Thyroid gland (tissue), 4 donors: ENCODE measurements around the gene ACLY. TPM values are rescaled to one million over a fixed set of nuclear protein-coding genes. Genes with fewer than 3 reads are reported as not detected.
"Not testable (repeated sequence)": the region's sequence is repeated elsewhere in the genome, so short reads cannot be mapped to it uniquely, and the experiment has no call there.

Source experiments
- DNase-seq, 2 donors: peaks; one replicate each; pipeline ENCODE4 v3.0.0-alpha.2; 2019
- H3K27ac ChIP-seq, 3 donors: fragments of 200-600 bp; sonication (generic); 1 replicate in 2 of 3; 2 replicates in 1 of 3; pipeline ENCODE4 v1.5.1; 2016 to 2019; ENCODE audit warnings: mild to moderate bottlenecking in 1 of 3, moderate library complexity in 1 of 3
- H3K27me3 ChIP-seq: fragments of 200-600 bp; sonication (generic); one replicate; pipeline ENCODE4 v1.5.1; 2019
- H3K36me3 ChIP-seq, 2 donors: fragments of 200-600 bp; sonication (generic); one replicate each; pipeline ENCODE4 v1.5.1; 2016 to 2019
- H3K4me1 ChIP-seq, 2 donors: fragments of 200-600 bp; sonication (generic); one replicate each; pipeline ENCODE4 v1.5.1; 2017 to 2019
- H3K4me3 ChIP-seq, 3 donors: fragments of 200-600 bp; sonication (generic); replicated peaks in 1 of 3; 1 replicate in 2 of 3; 2 replicates in 1 of 3; pipeline ENCODE4 v1.5.1; 2016; ENCODE audit warnings: mild to moderate bottlenecking in 1 of 3
- H3K9me3 ChIP-seq: fragments of 200-600 bp; sonication (generic); one replicate; pipeline ENCODE4 v1.5.1; 2017
- POLR2A ChIP-seq, 2 donors: fragments of 450-650 bp; IDR thresholded peaks; one replicate each; pipeline ENCODE4 v1.6.1; 2017; ENCODE audit warnings: antibody characterized with exemption in 2 of 2, mild to moderate bottlenecking in 2 of 2, moderate library complexity in 1 of 2
- WGBS, 2 donors: methylation state at CpG; one replicate each; pipeline ENCODE4 v1.1.5; 2017; 5-methylcytosine and 5-hydroxymethylcytosine counted together
- intact Hi-C: fragments of 100-400 bp; cut with DNase I; formaldehyde crosslinking; loops from one replicate; pipeline ENCODE4 v1.15.1; 2023
- total RNA-seq, 4 donors: library from RNA; depleted of rRNA; stranded (reverse); fragments of >200 nt; gene quantifications; one replicate each; pipeline ENCODE4 v1.2.3, GENCODE V29; 2016
- TF ChIP-seq, protein P1 (sequence below), 6 experiments: fragments of 200-600 bp in 3 of 6; fragments of 450-650 bp in 3 of 6; sonication (generic) in 3 of 6; IDR thresholded peaks; one replicate each; pipeline ENCODE4 v1.5.1; 2016 to 2019; ENCODE audit warnings: antibody characterized with exemption in 6 of 6, mild to moderate bottlenecking in 2 of 6, inconsistent platforms in 1 of 6, moderate library complexity in 1 of 6

The ACLY gene
- total RNA-seq, 4 donors from 2014 or later, result 62.6 to 85.2 (median 78.8) TPM

DNA sequence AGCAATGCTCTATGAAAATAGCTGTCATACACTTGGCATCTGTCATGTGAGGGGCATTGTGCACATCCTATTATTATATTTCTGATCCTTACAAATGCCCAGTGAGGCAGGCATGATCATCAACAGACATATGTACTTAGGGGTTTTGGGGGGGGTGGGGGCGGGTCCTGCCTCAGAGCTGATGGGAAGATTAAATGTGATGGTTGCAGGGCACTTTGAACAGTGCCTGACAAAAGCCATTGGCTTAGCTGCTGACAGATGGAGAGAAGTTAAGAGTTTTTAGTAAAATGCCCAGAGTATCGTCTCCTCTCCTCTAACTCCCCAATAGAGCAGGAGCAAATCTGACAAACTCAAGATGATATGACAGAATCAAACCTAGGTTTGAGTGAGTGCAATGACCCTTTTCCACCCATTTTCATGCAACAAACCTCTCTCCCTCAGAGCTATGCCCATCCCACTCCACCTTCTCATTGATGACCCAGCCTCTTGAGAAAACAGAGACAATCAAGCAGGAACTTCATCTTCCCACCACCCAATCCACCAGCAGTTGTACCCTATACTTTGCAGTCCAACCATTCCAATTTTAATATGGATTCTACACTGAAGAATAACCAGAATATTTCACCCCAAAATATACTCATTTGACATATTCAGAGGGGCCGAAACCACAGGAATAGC, 58.4 kb downstream of the ACLY start:
- Histone ChIP-seq H3K27ac (no peak overlapping the region), H3K9me3 (no peaks in the 10 kb centered on the region), H3K4me1 (peaks cover 20 to 41% of the 10 kb centered on the region in 2 donors), H3K36me3 (no peaks in the 10 kb centered on the region), H3K27me3 (no peaks in the 10 kb centered on the region), H3K4me3 (no peak overlapping the region)
- 76 to 79% methylated on average over 3 of the region's 3 CpGs for WGBS, 2 donors
- no peak for DNase-seq
- intact Hi-C loops, result no loop called here
- TF ChIP-seq POLR2A (IDR thresholded peaks at IDR 0.05), result no peak
- TF ChIP-seq, protein P1, sequence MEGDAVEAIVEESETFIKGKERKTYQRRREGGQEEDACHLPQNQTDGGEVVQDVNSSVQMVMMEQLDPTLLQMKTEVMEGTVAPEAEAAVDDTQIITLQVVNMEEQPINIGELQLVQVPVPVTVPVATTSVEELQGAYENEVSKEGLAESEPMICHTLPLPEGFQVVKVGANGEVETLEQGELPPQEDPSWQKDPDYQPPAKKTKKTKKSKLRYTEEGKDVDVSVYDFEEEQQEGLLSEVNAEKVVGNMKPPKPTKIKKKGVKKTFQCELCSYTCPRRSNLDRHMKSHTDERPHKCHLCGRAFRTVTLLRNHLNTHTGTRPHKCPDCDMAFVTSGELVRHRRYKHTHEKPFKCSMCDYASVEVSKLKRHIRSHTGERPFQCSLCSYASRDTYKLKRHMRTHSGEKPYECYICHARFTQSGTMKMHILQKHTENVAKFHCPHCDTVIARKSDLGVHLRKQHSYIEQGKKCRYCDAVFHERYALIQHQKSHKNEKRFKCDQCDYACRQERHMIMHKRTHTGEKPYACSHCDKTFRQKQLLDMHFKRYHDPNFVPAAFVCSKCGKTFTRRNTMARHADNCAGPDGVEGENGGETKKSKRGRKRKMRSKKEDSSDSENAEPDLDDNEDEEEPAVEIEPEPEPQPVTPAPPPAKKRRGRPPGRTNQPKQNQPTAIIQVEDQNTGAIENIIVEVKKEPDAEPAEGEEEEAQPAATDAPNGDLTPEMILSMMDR (IDR thresholded peaks at IDR 0.05), result no peak

DNA sequence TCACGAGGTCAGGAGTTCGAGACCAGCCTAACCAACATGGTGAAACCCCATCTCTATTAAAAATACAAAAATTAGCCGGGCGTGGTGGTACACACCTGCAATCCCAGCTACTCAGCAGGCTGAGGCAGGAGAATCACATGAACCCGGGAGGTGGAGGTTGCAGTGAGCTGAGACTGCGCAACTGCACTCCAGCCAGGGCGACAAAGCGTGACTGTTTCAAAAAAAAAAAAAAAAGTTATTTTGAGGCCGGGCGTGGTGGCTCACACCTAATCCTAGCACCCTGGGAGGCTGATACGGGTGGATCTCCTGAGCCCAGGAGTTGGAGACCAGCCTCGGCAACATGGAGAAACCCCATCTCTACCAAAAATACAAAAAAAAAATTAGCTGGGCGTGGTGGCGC, 67.4 kb downstream of the ACLY start:
- H3K27me3 ChIP-seq, H3K4me3 ChIP-seq, H3K9me3 ChIP-seq, intact Hi-C loops: not testable (repeated sequence)
- WGBS, 2 donors, result 81 to 85% methylated on average over 14 of the region's 14 CpGs
- H3K27ac ChIP-seq, result peak overlapping the region in 2 of 3 donors; percentile 62 to 67
- peaks cover 43 to 52% of the 10 kb centered on the region in 2 donors for H3K4me1 ChIP-seq
- DNase-seq, result peak; percentile 22 to 56
- peaks cover 3 to 10% of the 10 kb centered on the region in 2 donors for H3K36me3 ChIP-seq

DNA sequence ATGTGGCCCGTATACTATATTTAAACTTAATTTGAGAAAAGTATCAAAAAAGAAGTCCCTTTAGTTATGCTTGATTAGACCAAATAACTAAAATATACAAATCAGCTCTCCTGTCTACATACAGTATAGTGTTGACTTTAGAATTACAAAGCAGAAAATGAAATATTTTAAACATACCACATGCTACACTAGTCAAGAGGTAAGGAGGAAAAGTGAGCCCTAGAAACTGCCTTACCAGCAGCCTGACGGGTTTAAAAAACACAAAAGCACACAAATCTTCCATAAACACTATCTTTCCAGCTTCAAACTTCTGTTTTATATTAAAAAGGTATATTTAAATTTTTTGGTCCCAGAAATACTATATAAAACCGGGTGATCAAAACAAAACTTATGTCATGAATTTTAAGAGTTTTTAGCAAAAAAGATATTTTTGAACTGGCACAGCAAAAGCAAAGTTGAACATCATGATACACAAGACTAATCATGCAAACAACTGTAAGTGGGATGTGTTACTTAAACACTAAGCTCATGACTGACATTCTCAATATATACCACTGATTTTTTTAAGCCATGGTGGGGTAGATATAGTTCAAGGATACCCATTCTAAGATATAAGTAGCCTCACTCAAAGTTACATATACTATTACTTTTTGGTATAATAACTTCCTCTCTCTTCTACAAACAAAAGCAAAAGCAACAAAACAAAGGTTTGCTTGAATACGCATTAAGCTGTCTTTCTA, 69.3 kb downstream of the ACLY start:
- intact Hi-C loops, result no loop called here
- H3K36me3 ChIP-seq, result peaks cover 3 to 6% of the 10 kb centered on the region in 2 donors
- peak overlapping the region; percentile 62 to 72 (median 67) for H3K27ac ChIP-seq

DNA sequence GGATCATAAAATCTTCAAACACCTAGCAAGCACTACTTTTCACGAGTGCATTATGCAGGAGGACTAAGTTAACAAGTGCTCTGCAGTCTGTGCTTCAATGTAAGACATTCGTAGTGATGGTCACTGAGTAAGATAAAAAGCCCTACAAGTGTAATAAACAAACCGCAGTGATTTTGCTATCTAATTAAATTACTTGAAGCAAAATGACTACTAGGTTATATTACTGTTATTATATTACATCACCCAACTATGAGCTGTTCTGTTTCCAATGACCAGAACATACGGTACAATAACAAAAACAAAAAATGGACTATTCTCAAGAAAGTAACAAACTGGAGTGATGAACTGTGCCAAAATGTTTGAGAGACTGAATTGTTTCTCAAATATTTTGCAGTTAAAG, 70.0 kb downstream of the ACLY start:
- Histone ChIP-seq H3K27me3 (no peaks in the 10 kb centered on the region), H3K36me3 (peaks cover 0 to 3% of the 10 kb centered on the region in 2 donors), H3K9me3 (no peaks in the 10 kb centered on the region), H3K4me3 (no peak overlapping the region), H3K4me1 (peaks cover 43 to 52% of the 10 kb centered on the region in 2 donors), H3K27ac (peak overlapping the region; percentile 62 to 72 (median 67))
- 29 to 34% methylated on average over 4 of the region's 4 CpGs for WGBS, 2 donors
- DNase-seq, result no peak
- TF ChIP-seq POLR2A (IDR thresholded peaks at IDR 0.05), result no peak
- TF ChIP-seq, protein P1 (IDR thresholded peaks at IDR 0.05), result no peak
- intact Hi-C loops, result no loop called here

More for the DNA sequence above, 69.3 kb downstream of the ACLY start:
- WGBS, 2 donors, result 34 to 36% methylated on average over 4 of the region's 4 CpGs
- no peak for DNase-seq
- H3K4me3 ChIP-seq, result no peak overlapping the region
- peaks cover 43 to 52% of the 10 kb centered on the region in 2 donors for H3K4me1 ChIP-seq
- H3K9me3 ChIP-seq, result no peaks in the 10 kb centered on the region
- TF ChIP-seq POLR2A (IDR thresholded peaks at IDR 0.05), result no peak
- TF ChIP-seq, protein P1 (IDR thresholded peaks at IDR 0.05), result no peak
- H3K27me3 ChIP-seq, result no peaks in the 10 kb centered on the region

DNA sequence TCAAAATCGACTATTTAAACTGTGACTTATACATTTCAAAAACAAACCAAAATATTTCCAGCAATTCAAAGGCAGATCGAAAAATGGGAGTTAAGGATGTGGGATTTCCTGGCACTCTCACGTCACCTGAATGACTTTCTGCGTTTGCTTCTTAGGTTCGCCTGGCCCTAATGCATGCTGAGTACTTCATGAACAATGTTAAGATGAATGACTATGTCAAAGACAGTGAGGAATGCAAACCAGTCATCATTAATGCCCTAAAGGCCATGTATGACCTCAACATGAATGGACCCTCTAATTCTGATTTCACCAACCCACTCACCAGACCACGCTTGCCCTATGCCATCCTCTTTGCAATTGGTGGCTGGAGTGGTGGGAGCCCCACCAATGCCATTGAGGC, 73.8 kb downstream of the ACLY start:
- no peak for DNase-seq
- Histone ChIP-seq H3K36me3 (no peaks in the 10 kb centered on the region), H3K27me3 (no peaks in the 10 kb centered on the region), H3K4me1 (peaks cover 33 to 41% of the 10 kb centered on the region in 2 donors), H3K4me3 (no peak overlapping the region), H3K27ac (no peak overlapping the region), H3K9me3 (no peaks in the 10 kb centered on the region)
- TF ChIP-seq POLR2A (IDR thresholded peaks at IDR 0.05), result no peak
- TF ChIP-seq, protein P1 (IDR thresholded peaks at IDR 0.05), result no peak
- WGBS, 2 donors, result 94 to 96% methylated on average over 6 of the region's 6 CpGs
- intact Hi-C loops, result no loop called here

DNA sequence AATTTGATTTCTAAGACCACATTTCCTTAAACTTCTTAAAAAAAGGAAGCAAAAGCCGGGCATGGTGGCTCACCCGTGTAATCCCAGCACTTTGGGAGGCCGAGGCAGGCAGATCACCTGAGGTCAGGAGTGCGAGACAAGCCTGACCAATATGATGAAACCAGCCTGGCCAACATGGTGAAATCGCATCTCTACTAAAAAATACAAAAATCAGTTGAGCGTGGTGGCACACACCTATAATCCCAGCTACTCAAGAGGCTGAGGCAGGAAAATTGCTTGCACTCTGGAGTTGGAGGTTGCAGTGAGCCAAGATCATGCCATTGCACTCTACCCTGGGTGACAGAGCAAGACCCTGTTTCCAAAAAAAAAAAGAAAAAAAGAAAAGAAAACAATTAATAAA, 78.0 kb downstream of the ACLY start:
- Histone ChIP-seq H3K27ac (peak overlapping the region; percentile 53 to 82 (median 78)), H3K4me1 (peaks cover 16 to 19% of the 10 kb centered on the region in 2 donors)
- H3K27me3 ChIP-seq, H3K9me3 ChIP-seq, H3K36me3 ChIP-seq, H3K4me3 ChIP-seq, intact Hi-C loops: not testable (repeated sequence)
- peak; percentile 81 to 83 for DNase-seq
- WGBS, 2 donors, result 40 to 41% methylated on average over 6 of the region's 6 CpGs

DNA sequence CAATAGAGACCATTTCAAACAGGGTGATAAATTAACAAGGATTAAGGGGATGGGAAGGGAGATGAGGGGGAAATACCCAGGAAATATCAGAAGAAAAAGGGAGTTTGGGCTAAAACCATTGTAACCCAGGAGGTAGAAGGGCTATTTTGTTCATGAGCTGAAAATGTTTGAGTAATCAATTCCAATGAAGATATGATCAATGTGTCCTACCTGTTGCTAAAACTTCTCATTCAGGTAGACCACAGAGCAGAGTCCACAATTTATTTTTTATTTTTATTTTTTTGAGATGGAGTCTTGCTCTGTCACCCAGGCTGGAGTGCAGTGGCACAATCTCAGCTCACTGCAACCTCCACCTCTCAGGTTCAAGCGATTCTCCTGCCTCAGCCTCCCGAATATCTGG, 79.3 kb downstream of the ACLY start:
- H3K4me3 ChIP-seq, H3K9me3 ChIP-seq, H3K36me3 ChIP-seq, intact Hi-C loops, DNase-seq, H3K27me3 ChIP-seq: not testable (repeated sequence)
- peaks cover 25 to 26% of the 10 kb centered on the region in 2 donors for H3K4me1 ChIP-seq
- WGBS, 2 donors, result 98 to 99% methylated on average over 2 of the region's 2 CpGs
- H3K27ac ChIP-seq, result peak overlapping the region in 1 of 3 donors; percentile 75
